ENCODE results near the gene ADD1.

The ADD1 gene

DNA sequence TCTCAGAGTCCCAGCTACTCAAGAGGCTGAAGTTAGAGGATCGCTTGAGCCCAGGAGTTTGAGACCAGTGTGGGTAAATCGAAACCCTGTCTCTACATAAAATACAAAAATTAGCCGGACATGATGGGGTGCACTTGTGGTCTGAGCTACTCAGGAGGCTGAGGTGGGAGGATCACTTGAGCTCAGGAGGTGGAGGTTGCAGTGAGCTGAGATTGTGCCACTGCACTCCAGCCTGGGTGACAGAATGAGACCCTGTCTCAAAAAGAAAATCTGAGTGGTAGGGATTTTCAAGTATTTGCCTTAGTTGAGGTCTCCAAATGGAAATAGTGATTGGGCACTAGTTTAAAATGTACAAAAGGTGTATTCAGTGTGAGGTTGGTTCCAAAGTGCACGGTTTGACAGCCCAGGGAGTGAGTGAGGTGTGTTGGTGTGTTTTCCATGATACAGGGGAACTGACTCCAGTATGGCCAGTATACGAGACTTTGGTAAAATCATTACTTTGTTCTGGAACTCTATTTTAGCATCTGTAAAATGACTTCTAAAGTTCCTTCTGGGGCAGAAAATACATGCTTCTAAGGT lies 13.8 kb downstream of the ADD1 start:
- no peak for DNase-seq (ENCODE audit: low read depth, low spot score)
- ChIA-PET POLR2A (no interaction called here), CTCF (interaction anchor here (1.6 kb wide), 1 partner anchor 10 kb away, joined by 5 read pairs; no protein-coding TSS in a partner anchor)
- TF ChIP-seq CTCF (IDR thresholded peaks at IDR 0.05; ENCODE audit: insufficient read depth, low read length, missing control alignments) = no peak
- H3K4me3 ChIP-seq (ENCODE audit: low read depth, low read length) = no peak overlapping the region

- DNase-seq (ENCODE audit: low read depth, low spot score) = no peak
- TF ChIP-seq CTCF (IDR thresholded peaks at IDR 0.05; ENCODE audit: insufficient read depth, low read length, missing control alignments) = no peak
Observed at GRCh38 chr4:2858451-2859217, 15.0 kb downstream of the ADD1 start.

GRCh38 chr4:2859514-2859913 lies 15.9 kb downstream of the ADD1 start:
- DNase-seq (ENCODE audit: low read depth, low spot score) = no peak
- no peak for TF ChIP-seq CTCF (IDR thresholded peaks at IDR 0.05; ENCODE audit: insufficient read depth, low read length, missing control alignments)
- H3K4me3 ChIP-seq (ENCODE audit: low read depth, low read length) = no peak overlapping the region
- ChIA-PET CTCF (no interaction called here), POLR2A (no interaction called here)

More at GRCh38 chr4:2858451-2859217, 15.0 kb downstream of the ADD1 start:
- CTCF ChIA-PET = interaction anchor here (1.6 kb wide), 1 partner anchor 9 kb away, joined by 5 read pairs; no protein-coding TSS in a partner anchor
- POLR2A ChIA-PET = no interaction called here
- no peak overlapping the region for H3K4me3 ChIP-seq (ENCODE audit: low read depth, low read length)

- no peak overlapping the region for H3K4me3 ChIP-seq (ENCODE audit: low read depth, low read length)
- DNase-seq (ENCODE audit: low read depth, low spot score) = no peak
- ChIA-PET POLR2A (interaction anchor here (0.6 to 0.7 kb wide), 2 partner anchors 40 to 211 kb away, joined by 3 read pairs; no protein-coding TSS in a partner anchor), CTCF (interaction anchor here (1.2 to 2.2 kb wide), 2 partner anchors 12 to 21 kb away, joined by 3 to 9 read pairs; no protein-coding TSS in a partner anchor)
- no peak for TF ChIP-seq CTCF (IDR thresholded peaks at IDR 0.05; ENCODE audit: insufficient read depth, low read length, missing control alignments)
Observed at GRCh38 chr4:2860391-2861348, 17.0 kb downstream of the ADD1 start.

DNA sequence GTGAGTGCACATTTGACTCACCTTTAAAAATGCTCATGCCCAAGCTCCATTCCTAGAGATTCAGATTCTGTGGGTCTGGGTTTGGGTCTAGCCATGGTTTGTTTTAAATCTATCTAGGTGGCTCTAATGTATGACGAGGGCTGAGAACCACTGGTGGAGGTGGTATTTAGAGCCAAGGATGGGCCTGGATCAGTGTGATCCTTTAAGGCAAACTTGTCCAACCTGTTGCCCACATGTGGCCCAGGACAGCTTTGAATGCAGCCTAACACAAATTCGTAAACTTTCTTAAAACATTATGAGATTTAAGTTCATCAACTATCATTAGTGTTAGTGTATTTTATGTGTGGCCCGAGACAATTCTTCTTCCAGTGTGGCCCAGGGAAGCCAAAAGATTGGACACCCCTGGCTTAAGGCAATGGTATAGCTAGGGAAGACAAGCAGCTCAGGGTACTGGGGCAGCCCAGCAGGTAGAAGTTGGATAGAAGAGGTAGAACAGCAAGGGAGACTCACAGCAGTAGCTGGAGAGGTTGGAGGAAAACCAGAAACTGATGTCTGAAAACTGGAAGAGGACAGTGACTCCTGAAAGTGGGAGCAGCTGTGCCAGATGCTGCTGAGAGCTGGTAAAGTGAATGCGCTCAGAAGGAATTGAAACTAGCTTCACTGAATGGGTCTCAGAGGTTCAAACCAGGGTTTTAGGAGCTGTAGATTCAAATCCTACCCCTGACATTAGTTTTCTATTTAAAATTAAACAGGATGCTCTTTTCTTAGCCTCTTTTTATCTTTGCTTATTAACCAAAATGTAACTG lies 18.2 kb downstream of the ADD1 start:
- no peak for TF ChIP-seq CTCF (IDR thresholded peaks at IDR 0.05; ENCODE audit: insufficient read depth, low read length, missing control alignments)
- no peak overlapping the region for H3K4me3 ChIP-seq (ENCODE audit: low read depth, low read length)
- POLR2A ChIA-PET = no interaction called here
- CTCF ChIA-PET = interaction anchor here (1.2 to 2.2 kb wide), 3 partner anchors 11 to 98 kb away, joined by 3 to 9 read pairs (median 3); no protein-coding TSS in a partner anchor
- no peak for DNase-seq (ENCODE audit: low read depth, low spot score)

Measured in AG04449 (cell line).